Mononuclear cell (primary cell): Measurements from ENCODE around the gene GSTA2. TPM values are rescaled to one million over a fixed set of nuclear protein-coding genes. Genes with fewer than 3 reads are reported as not detected.
"Not testable (repeated sequence)": the region's sequence is repeated elsewhere in the genome, so short reads cannot be mapped to it uniquely, and the experiment has no call there.

Source experiments
- H3K27me3 ChIP-seq: 2 replicates; pipeline ENCODE4 v1.6.0; 2011; ENCODE audit warnings: low read length, control low read depth; ENCODE audit not compliant: insufficient read depth
- H3K4me1 ChIP-seq: 2 replicates; pipeline ENCODE4 v1.5.1; 2011; ENCODE audit warnings: mild to moderate bottlenecking, low read length, control low read depth; ENCODE audit not compliant: insufficient read depth
- H3K4me3 ChIP-seq: 2 replicates; pipeline ENCODE4 v1.5.1; 2011; ENCODE audit warnings: mild to moderate bottlenecking, low read length, moderate library complexity
- H3K9me3 ChIP-seq: 2 replicates; pipeline ENCODE4 v1.5.1; 2011; ENCODE audit warnings: low read depth, mild to moderate bottlenecking, control low read depth, low read length
- total RNA-seq: library from RNA; depleted of rRNA; stranded (reverse); fragments of >200 nt; gene quantifications from one replicate; pipeline ENCODE4 v1.2.3, GENCODE V29; 2012

The GSTA2 gene
- total RNA-seq, 1 donor, result not detected

- no peaks in the 10 kb centered on the region for H3K4me1 ChIP-seq
- H3K9me3 ChIP-seq, result no peaks in the 10 kb centered on the region
- no peak overlapping the region for H3K4me3 ChIP-seq
- H3K27me3 ChIP-seq, result no peaks in the 10 kb centered on the region
These were observed 16.0 kb upstream of the GSTA2 start for GRCh38 chr6:52779237-52779636.

GRCh38 chr6:52776711-52777351 is 13.6 kb upstream of the GSTA2 start:
- H3K9me3 ChIP-seq, H3K27me3 ChIP-seq, H3K4me1 ChIP-seq, H3K4me3 ChIP-seq: not testable (repeated sequence)

- not testable (repeated sequence) for H3K4me3 ChIP-seq, H3K9me3 ChIP-seq, H3K4me1 ChIP-seq, H3K27me3 ChIP-seq
These were observed 6.1 kb upstream of the GSTA2 start for GRCh38 chr6:52769399-52769798.

- not testable (repeated sequence) for H3K4me1 ChIP-seq, H3K4me3 ChIP-seq, H3K27me3 ChIP-seq, H3K9me3 ChIP-seq
These were observed 4.4 kb upstream of the GSTA2 start for GRCh38 chr6:52767658-52768057.

- not testable (repeated sequence) for H3K4me3 ChIP-seq, H3K4me1 ChIP-seq, H3K9me3 ChIP-seq, H3K27me3 ChIP-seq
These were observed 1.4 kb downstream of the GSTA2 start for GRCh38 chr6:52761673-52762491.

DNA sequence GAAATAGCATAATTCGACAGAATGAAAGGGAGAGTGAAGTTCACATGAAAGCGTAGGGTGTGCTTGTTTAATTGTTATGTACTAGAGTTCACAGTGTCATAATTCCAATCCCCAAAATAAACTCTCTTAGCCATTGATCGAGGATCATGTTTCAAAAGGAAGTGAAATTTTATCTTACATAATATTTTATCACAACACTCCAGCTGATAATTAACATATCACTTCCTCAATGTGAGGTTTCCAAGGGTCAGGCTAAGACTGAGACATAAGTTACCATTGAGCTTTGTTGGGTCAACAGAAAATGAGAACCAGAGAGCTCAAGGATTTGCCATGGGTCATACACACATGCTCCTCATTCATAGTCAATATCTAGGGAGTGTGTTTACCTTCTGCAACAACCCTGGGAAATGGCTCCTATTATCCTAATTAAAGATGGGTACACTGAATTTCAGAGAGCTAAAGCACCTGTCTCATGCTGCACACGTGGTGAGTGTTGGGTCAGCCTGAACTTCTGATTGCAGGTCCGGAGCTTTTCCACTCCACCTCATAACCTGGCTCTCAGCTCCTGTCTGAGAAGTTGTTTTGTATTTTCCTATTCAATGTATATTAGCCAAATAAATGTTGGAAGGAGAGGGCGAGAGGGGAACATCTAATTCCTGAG is 3.0 kb downstream of the GSTA2 start:
- no peaks in the 10 kb centered on the region for H3K4me1 ChIP-seq
- no peaks in the 10 kb centered on the region for H3K9me3 ChIP-seq
- no peaks in the 10 kb centered on the region for H3K27me3 ChIP-seq
- H3K4me3 ChIP-seq, result no peak overlapping the region

DNA sequence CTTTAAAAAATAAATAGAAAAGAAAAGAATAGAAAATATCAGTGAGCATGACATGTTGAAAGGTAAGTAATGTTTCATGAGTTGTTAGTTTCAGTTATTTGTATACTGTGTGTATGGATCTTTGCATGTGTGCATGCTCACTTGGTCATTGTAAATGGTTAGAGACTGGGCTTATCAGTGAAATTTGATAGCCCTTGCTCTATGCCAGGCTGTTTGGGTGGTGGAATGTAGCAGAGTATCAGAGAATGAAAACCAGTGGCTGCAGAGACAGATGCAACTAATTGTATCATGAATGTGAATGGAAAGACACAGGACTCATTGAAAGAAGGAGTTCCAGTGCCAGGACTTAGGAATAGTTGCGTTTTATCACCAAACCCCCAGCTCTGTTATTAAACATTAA is 4.2 kb downstream of the GSTA2 start:
- H3K4me1 ChIP-seq, result no peaks in the 10 kb centered on the region
- no peak overlapping the region for H3K4me3 ChIP-seq
- no peaks in the 10 kb centered on the region for H3K27me3 ChIP-seq
- no peaks in the 10 kb centered on the region for H3K9me3 ChIP-seq

DNA sequence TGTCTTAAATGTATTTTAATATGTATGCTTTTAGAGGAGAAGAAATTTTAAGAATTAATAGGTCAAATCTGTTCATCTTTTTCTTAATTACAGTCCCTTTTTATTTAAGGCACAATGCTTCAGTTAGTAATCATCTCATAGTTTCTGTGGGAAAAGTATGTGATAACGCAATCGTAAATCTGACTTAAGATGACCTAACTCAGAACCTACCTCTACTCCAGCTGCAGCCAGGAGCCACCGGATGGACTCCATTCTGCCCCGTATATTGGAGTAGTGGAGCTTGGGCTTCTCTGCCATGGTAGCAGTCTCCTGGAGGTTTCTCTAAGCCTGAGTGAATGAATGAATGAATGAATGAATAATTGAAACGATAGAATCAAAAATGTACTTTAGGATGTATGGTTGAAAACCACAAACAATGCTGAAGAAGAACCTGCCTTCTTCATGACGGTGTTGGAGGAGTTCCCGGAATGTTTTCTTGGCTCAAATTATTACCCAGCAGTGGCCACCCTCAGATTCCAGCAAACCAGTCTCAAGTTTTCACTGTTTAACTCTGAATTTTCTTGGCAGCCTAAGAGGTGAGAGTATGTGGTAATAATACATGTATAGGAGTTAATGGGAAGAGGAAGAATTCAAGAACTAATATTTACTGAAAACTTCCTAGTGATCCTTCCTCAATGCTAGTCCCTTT is 5.5 kb downstream of the GSTA2 start:
- H3K4me1 ChIP-seq, H3K9me3 ChIP-seq, H3K4me3 ChIP-seq, H3K27me3 ChIP-seq: not testable (repeated sequence)

- no peaks in the 10 kb centered on the region for H3K4me1 ChIP-seq
- no peaks in the 10 kb centered on the region for H3K9me3 ChIP-seq
- H3K4me3 ChIP-seq, result no peak overlapping the region
- H3K27me3 ChIP-seq, result no peaks in the 10 kb centered on the region
These were observed 8.8 kb downstream of the GSTA2 start for GRCh38 chr6:52754443-52754842.

DNA sequence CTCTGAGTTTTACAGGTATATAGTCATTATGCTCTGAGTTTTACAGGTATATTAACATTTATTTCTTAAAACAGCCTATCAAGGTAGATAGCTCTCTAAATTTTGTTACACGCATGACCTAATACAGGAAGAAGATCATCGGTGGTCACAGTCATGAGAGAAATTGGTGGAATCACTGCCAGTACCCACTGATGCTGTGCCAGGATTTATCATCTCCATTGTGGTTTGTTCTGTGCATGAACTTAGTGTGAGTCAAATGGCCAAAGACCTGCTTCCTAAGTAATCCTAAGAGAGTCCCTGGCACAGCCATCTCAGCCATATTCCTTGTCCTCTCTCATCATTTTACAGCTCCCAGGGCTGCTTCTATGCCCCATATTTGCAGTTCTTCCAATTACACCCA is 10.1 kb downstream of the GSTA2 start:
- H3K4me1 ChIP-seq, H3K27me3 ChIP-seq, H3K4me3 ChIP-seq, H3K9me3 ChIP-seq: not testable (repeated sequence)

DNA sequence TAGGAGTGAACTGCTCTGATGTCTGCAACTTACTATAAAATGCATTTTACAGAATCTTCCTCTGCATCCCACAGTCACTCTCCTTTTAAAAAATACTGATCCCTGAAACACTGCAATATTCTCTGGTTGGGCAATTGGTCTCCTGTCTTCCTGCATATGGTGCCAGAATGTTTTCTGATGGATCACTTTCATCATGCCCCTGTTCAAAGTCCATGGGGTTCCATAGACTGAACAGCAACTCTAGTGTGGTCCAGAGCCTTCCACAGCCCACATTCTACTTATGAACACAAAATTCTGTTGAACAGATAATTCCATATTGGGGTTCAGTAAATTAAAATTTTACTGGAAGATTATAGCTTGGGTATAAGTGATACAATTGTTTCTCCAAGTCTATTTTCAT is 11.0 kb downstream of the GSTA2 start:
- no peaks in the 10 kb centered on the region for H3K9me3 ChIP-seq
- no peaks in the 10 kb centered on the region for H3K4me1 ChIP-seq
- H3K27me3 ChIP-seq, result no peaks in the 10 kb centered on the region
- H3K4me3 ChIP-seq, result no peak overlapping the region

DNA sequence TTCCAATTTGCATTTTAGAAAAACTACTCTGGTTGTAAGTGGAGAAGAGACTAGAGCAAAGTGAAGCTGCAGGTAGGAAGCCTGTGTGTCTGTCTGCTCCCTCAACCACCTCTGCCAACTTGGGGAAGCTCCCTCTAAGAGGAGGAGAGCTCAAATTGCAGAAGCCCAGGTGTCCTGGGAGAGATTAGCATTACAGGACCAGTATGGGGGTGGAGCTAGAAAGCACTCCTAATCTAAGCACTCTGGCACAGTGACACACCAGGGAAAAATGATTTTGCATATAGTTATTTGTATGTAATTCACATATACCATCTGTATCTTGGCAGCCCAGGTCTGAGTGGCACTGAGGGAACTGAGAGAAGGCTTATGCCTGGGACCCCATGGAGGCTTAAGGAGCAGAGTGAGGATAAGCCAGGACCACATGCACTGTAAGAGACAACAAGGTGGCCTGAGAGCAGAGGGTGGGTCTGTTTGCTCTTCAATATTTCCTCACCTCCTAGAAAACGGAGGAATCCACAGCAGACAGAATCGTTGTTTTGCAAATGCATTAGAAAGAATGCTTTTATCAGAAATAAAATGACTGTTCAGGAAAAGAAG is 13.6 kb downstream of the GSTA2 start:
- Histone ChIP-seq H3K4me1 (no peaks in the 10 kb centered on the region), H3K4me3 (no peak overlapping the region), H3K9me3 (no peaks in the 10 kb centered on the region), H3K27me3 (no peaks in the 10 kb centered on the region)

- H3K27me3 ChIP-seq, H3K4me3 ChIP-seq, H3K9me3 ChIP-seq, H3K4me1 ChIP-seq: not testable (repeated sequence)
These were observed 16.0 kb downstream of the GSTA2 start for GRCh38 chr6:52747301-52747700.

DNA sequence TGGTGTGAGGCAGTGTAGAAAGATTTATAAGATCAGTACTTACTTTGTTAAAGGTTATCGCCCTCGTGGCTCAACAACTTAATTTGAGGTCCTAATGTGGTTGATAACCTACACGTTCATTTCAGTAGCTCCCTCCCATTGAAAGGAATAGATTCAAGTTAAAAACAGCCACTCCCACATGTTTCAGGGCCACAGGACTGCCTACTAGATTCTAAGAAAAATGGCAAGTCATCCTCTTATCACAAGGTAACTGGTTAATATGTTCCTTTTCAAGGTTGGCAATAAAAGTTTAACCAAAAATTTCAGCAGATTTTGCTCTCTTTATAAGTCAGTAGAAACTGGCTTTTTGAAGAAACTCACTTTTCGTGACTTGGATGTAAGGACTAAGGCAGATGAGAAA is 17.1 kb downstream of the GSTA2 start:
- H3K4me3 ChIP-seq, result no peak overlapping the region

GRCh38 chr6:52745764-52746201 is 17.5 kb downstream of the GSTA2 start:
- no peaks in the 10 kb centered on the region for H3K9me3 ChIP-seq
- no peaks in the 10 kb centered on the region for H3K27me3 ChIP-seq
- H3K4me3 ChIP-seq, result no peak overlapping the region
- H3K4me1 ChIP-seq, result no peaks in the 10 kb centered on the region

More for the DNA sequence above, 17.1 kb downstream of the GSTA2 start:
- H3K9me3 ChIP-seq, result no peaks in the 10 kb centered on the region
- H3K4me1 ChIP-seq, result no peaks in the 10 kb centered on the region
- no peaks in the 10 kb centered on the region for H3K27me3 ChIP-seq
